ENCODE results near the gene RGS9BP. TPM values are rescaled to one million over a fixed set of nuclear protein-coding genes. Genes with fewer than 3 reads are reported as not detected.

The RGS9BP gene
- total and polyA plus RNA-seq, 10 of the 15 experiments (the other 5 are each of a cell fraction or from before 2014, with no cell fraction given): 0.01 to 0.10 (median 0.05) TPM; not detected in 6

DNA sequence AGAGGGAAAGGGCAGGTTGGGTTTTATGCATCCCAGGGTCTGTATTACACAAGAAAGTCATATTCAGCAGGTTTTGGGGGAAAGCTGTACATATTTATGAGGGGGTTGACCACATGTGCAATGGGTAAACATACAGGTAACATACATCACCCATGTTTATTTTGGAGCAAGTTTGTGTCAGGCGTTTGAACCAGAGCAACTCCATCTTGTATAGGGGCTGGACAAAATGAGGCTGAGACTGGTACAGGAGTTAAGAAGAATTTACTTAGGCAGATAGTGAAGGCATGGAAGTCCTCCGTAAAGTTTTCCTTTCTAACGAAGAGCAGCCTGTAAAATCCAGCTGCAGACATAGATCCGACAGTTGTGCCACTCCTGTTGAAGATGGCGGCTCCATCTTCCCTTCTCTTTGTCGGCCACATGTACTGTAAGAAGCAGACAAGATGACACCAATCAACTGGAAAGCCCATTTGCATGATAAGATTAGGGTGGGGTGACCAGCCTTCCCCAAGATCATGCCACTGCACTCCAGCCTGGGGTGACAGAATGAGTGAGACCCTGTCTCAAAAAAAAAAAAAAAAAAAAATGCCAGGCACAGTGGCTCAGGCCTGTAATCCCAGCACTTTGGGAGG is 11.3 kb downstream of the RGS9BP start (continued):
- TF ChIP-seq, protein P1, sequence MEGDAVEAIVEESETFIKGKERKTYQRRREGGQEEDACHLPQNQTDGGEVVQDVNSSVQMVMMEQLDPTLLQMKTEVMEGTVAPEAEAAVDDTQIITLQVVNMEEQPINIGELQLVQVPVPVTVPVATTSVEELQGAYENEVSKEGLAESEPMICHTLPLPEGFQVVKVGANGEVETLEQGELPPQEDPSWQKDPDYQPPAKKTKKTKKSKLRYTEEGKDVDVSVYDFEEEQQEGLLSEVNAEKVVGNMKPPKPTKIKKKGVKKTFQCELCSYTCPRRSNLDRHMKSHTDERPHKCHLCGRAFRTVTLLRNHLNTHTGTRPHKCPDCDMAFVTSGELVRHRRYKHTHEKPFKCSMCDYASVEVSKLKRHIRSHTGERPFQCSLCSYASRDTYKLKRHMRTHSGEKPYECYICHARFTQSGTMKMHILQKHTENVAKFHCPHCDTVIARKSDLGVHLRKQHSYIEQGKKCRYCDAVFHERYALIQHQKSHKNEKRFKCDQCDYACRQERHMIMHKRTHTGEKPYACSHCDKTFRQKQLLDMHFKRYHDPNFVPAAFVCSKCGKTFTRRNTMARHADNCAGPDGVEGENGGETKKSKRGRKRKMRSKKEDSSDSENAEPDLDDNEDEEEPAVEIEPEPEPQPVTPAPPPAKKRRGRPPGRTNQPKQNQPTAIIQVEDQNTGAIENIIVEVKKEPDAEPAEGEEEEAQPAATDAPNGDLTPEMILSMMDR (IDR thresholded peaks at IDR 0.05 in 2 of 3, conservative IDR thresholded peaks at IDR 0.05 in 1 of 3; ENCODE audit: control insufficient read depth in 2 of 3, extremely low read depth in 1 of 3, insufficient read depth in 1 of 3, low read depth in 3 of 3, low read length in 3 of 3): no peak

DNA sequence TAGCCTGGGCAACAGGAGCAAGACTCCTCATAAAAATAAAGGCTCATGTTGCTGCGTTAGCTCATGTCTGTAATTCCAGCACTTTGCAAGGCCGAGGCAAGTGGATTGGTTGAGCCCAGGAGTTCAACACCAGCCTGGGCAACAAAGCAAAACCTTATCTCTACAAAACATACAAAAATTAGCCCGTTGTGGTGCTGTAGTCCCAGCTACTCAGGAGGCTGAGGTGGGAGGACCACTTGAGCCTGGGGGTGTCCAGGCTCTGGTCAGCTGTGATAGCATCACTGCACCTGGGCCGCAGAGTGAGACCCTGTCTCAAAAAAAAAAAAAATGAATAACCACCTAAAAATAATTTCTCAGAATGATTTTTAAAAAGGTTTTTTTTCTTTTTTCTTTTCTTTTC is 12.0 kb downstream of the RGS9BP start:
- WGBS (ENCODE audit: insufficient coverage, insufficient replicate concordance, low lambda C conversion rate, missing lambda C conversion rate): 88% methylated on average over 4 of the region's 4 CpGs
- TF ChIP-seq ZBED1 (IDR thresholded peaks at IDR 0.05; ENCODE audit: borderline replicate concordance) (no peak), NR2F1 (conservative IDR thresholded peaks at IDR 0.05) (no peak), IKZF2 (IDR thresholded peaks at IDR 0.05) (no peak), RBBP5 (conservative IDR thresholded peaks at IDR 0.05) (no peak), KLF5 (IDR thresholded peaks at IDR 0.05; ENCODE audit: partially characterized antibody) (no peak), ZNF207 (IDR thresholded peaks at IDR 0.05; ENCODE audit: borderline replicate concordance) (no peak), KDM1A (IDR thresholded peaks at IDR 0.05; ENCODE audit: borderline replicate concordance) (no peak), YBX1 (IDR thresholded peaks at IDR 0.05) (no peak), SUPT20H (IDR thresholded peaks at IDR 0.05; ENCODE audit: borderline replicate concordance, control insufficient read depth, low read depth, low read length) (no peak), ATF7 (IDR thresholded peaks at IDR 0.05; ENCODE audit: low read depth) (no peak)
- TF ChIP-seq, protein P2, sequence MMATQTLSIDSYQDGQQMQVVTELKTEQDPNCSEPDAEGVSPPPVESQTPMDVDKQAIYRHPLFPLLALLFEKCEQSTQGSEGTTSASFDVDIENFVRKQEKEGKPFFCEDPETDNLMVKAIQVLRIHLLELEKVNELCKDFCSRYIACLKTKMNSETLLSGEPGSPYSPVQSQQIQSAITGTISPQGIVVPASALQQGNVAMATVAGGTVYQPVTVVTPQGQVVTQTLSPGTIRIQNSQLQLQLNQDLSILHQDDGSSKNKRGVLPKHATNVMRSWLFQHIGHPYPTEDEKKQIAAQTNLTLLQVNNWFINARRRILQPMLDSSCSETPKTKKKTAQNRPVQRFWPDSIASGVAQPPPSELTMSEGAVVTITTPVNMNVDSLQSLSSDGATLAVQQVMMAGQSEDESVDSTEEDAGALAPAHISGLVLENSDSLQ (IDR thresholded peaks at IDR 0.05): no peak
- TF ChIP-seq, protein P3, sequence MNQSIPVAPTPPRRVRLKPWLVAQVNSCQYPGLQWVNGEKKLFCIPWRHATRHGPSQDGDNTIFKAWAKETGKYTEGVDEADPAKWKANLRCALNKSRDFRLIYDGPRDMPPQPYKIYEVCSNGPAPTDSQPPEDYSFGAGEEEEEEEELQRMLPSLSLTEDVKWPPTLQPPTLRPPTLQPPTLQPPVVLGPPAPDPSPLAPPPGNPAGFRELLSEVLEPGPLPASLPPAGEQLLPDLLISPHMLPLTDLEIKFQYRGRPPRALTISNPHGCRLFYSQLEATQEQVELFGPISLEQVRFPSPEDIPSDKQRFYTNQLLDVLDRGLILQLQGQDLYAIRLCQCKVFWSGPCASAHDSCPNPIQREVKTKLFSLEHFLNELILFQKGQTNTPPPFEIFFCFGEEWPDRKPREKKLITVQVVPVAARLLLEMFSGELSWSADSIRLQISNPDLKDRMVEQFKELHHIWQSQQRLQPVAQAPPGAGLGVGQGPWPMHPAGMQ (IDR thresholded peaks at IDR 0.05; ENCODE audit: borderline replicate concordance): no peak
- TF ChIP-seq, protein P1 (IDR thresholded peaks at IDR 0.05 in 2 of 3, conservative IDR thresholded peaks at IDR 0.05 in 1 of 3; ENCODE audit: control insufficient read depth in 2 of 3, extremely low read depth in 1 of 3, insufficient read depth in 1 of 3, low read depth in 3 of 3, low read length in 3 of 3): no peak
- TF ChIP-seq, protein P4, sequence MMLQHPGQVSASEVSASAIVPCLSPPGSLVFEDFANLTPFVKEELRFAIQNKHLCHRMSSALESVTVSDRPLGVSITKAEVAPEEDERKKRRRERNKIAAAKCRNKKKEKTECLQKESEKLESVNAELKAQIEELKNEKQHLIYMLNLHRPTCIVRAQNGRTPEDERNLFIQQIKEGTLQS (IDR thresholded peaks at IDR 0.05; ENCODE audit: borderline replicate concordance, extremely low read depth, low read depth, low read length): no peak

More for the DNA sequence above, 12.0 kb downstream of the RGS9BP start:
- ChIA-PET RAD21 (ENCODE audit: unreplicated experiment) (no interaction called here), CTCF (interaction anchor here (1.0 kb wide), 1 partner anchor 14 kb away, joined by 4 read pairs; no protein-coding TSS in a partner anchor), SMC1A (ENCODE audit: uncharacterized antibody, unreplicated experiment) (interaction anchor here (1.2 kb wide), 1 partner anchor 88 kb away, joined by 3 read pairs; no protein-coding TSS in a partner anchor), POLR2A (interaction anchor here (0.7 kb wide), 1 partner anchor 412 kb away, joined by 3 read pairs; no protein-coding TSS in a partner anchor)
- H3K79me2 ChIP-seq (ENCODE audit: control insufficient read depth, insufficient read depth, low read length): peaks cover 16% of the 10 kb centered on the region
- no peak for FAIRE-seq
- no peak overlapping the region for H3K27ac ChIP-seq (ENCODE audit: control insufficient read depth, insufficient read depth)
- ATAC-seq: no peak
- intact Hi-C loops (cut with micrococcal nuclease; ENCODE audit: unreplicated experiment) (no loop called here), in situ Hi-C loops (cut with MboI) (no loop called here)
- H3K4me1 ChIP-seq (ENCODE audit: control insufficient read depth, insufficient read depth, low read length): peaks cover 6% of the 10 kb centered on the region; the same call in 1 of the 2 replicates
- H3K4me2 ChIP-seq (ENCODE audit: control insufficient read depth, insufficient read depth): no peak overlapping the region
- no peaks in the 10 kb centered on the region for H3K36me3 ChIP-seq (ENCODE audit: control insufficient read depth in 2 of 2, insufficient read depth in 2 of 2, low read length in 1 of 2)
- no TSS peak for BruUV-seq (replicated peaks)
- no peaks in the 10 kb centered on the region for H3K9me3 ChIP-seq (replicated peaks; ENCODE audit: control insufficient read depth, insufficient read depth, low read length)
- no peak overlapping the region for H3K4me3 ChIP-seq
- no peaks in the 10 kb centered on the region for H4K20me1 ChIP-seq (ENCODE audit: control insufficient read depth, insufficient read depth)
- no peak overlapping the region for H2AFZ ChIP-seq (ENCODE audit: control insufficient read depth, low read depth, low read length)
- DNase-seq (ENCODE audit: low read depth, low spot score): no peak
- H3K9ac ChIP-seq (ENCODE audit: control insufficient read depth, insufficient read depth, low read length): no peak overlapping the region
- no peaks in the 10 kb centered on the region for H3K27me3 ChIP-seq (replicated peaks in 1 of 2; ENCODE audit: control insufficient read depth in 2 of 2, insufficient read depth in 2 of 2, low read length in 1 of 2)
